CD4-positive, alpha-beta T cell treated with Interferon alpha-2 for 1 hour (primary cell): ENCODE measurements around the gene TECTA.
"Not testable (repeated sequence)": the region's sequence is repeated elsewhere in the genome, so short reads cannot be mapped to it uniquely, and the experiment has no call there.

ENCODE experiments used
- DNase-seq, 2 donors: peaks; one replicate each; pipeline ENCODE4 v3.0.0-alpha.2; 2020 to 2022

Gene TECTA

GRCh38 chr11:121129362-121130340 is 28.6 kb downstream of the TECTA start:
- no peak for DNase-seq

- no peak for DNase-seq
These were observed 30.6 kb downstream of the TECTA start for GRCh38 chr11:121131656-121132055.

GRCh38 chr11:121132211-121132976 is 31.4 kb downstream of the TECTA start:
- DNase-seq: no peak

GRCh38 chr11:121134741-121135312 is 33.8 kb downstream of the TECTA start:
- no peak for DNase-seq

GRCh38 chr11:121137005-121137404 is 36.0 kb downstream of the TECTA start:
- DNase-seq: no peak

- no peak for DNase-seq
These were observed 37.2 kb downstream of the TECTA start for GRCh38 chr11:121138259-121138658.

GRCh38 chr11:121140369-121140768 is 39.3 kb downstream of the TECTA start:
- no peak for DNase-seq

GRCh38 chr11:121141066-121141465 is 40.0 kb downstream of the TECTA start:
- no peak for DNase-seq

- DNase-seq: no peak
These were observed 42.9 kb downstream of the TECTA start for GRCh38 chr11:121143921-121144320.

GRCh38 chr11:121144723-121145122 is 43.7 kb downstream of the TECTA start:
- no peak for DNase-seq

GRCh38 chr11:121145826-121146225 is 44.8 kb downstream of the TECTA start:
- DNase-seq: no peak

- no peak for DNase-seq
These were observed 48.1 kb downstream of the TECTA start for GRCh38 chr11:121149116-121149515.

GRCh38 chr11:121151207-121151688 is 50.2 kb downstream of the TECTA start:
- DNase-seq: no peak

- DNase-seq: no peak
These were observed 51.7 kb downstream of the TECTA start for GRCh38 chr11:121152764-121153163.

GRCh38 chr11:121153472-121153871 is 52.4 kb downstream of the TECTA start:
- no peak for DNase-seq

GRCh38 chr11:121154486-121155314 is 53.7 kb downstream of the TECTA start:
- DNase-seq: no peak

- DNase-seq: no peak
These were observed 56.7 kb downstream of the TECTA start for GRCh38 chr11:121157756-121158155.

GRCh38 chr11:121159741-121160140 is 58.7 kb downstream of the TECTA start:
- no peak for DNase-seq

- no peak for DNase-seq
These were observed 60.4 kb downstream of the TECTA start for GRCh38 chr11:121161349-121161917.

GRCh38 chr11:121163658-121164308 is 62.7 kb downstream of the TECTA start:
- DNase-seq: no peak

GRCh38 chr11:121177629-121178028 is 76.6 kb downstream of the TECTA start:
- not testable (repeated sequence) for DNase-seq
